OCI-LY7 (cell line): ENCODE results near the gene OSGIN1. TPM values are rescaled to one million over a fixed set of nuclear protein-coding genes. Genes with fewer than 3 reads are reported as not detected.

ENCODE experiments used
- BruUV-seq: library from RNA; stranded (reverse); fragments of 400-500 nt; replicated peaks from 2 replicates; lab custom pipeline; 2021; lab: Mats Ljungman, UMichigan
- CTCF ChIA-PET: fragments of 300-600 bp; sonication (Branson Sonifier 250); formaldehyde crosslinking; loops from one replicate; lab custom pipeline; 2022; ENCODE audit warnings: antibody characterized with exemption; ENCODE audit not compliant: unreplicated experiment; lab: Charles Lee
- POLR2A ChIA-PET: fragments of 300-600 bp; sonication (Branson Sonifier 250); formaldehyde crosslinking; loops from one replicate; lab custom pipeline; 2022; ENCODE audit warnings: antibody characterized with exemption; lab: Charles Lee
- DNase-seq: peaks from one replicate; pipeline ENCODE4 v3.0.0-alpha.2; 2015; ENCODE audit warnings: low spot score
- H2AFZ ChIP-seq: fragments of 200-600 bp; sonication (generic), shearing (Covaris generic); 2 replicates; pipeline ENCODE4 v1.6.1; 2014; ENCODE audit warnings: mild to moderate bottlenecking, antibody characterized with exemption, low read length, moderate library complexity
- H3K27ac ChIP-seq: fragments of 200-600 bp; sonication (generic); 2 replicates; pipeline ENCODE4 v1.5.1; 2014; ENCODE audit warnings: mixed run types, low read depth, mild to moderate bottlenecking, moderate library complexity, low read length, inconsistent platforms; ENCODE audit not compliant: poor library complexity, severe bottlenecking
- H3K36me3 ChIP-seq: fragments of 200-600 bp; sonication (generic); 2 replicates; pipeline ENCODE4 v1.6.1; 2014; ENCODE audit warnings: mild to moderate bottlenecking, antibody characterized with exemption, low read length, moderate library complexity, mixed read lengths; ENCODE audit not compliant: insufficient read depth
- H3K4me1 ChIP-seq: fragments of 200-600 bp; sonication (generic); 2 replicates; pipeline ENCODE4 v1.5.1; 2014; ENCODE audit warnings: mild to moderate bottlenecking, low read length; ENCODE audit not compliant: insufficient read depth, poor library complexity, severe bottlenecking
- H3K4me2 ChIP-seq: fragments of 200-600 bp; sonication (generic); 2 replicates; pipeline ENCODE4 v1.6.1; 2014; ENCODE audit warnings: mild to moderate bottlenecking, low read length
- H3K4me3 ChIP-seq: fragments of 200-600 bp; sonication (generic); 2 replicates; pipeline ENCODE4 v1.5.1; 2014; ENCODE audit warnings: mild to moderate bottlenecking, low read depth, low read length; ENCODE audit not compliant: poor library complexity, severe bottlenecking
- H3K79me2 ChIP-seq: fragments of 200-600 bp; sonication (generic); 2 replicates; pipeline ENCODE4 v1.6.1; 2016; ENCODE audit warnings: low read depth, mild to moderate bottlenecking, low read length, moderate library complexity, mixed read lengths; ENCODE audit not compliant: insufficient read depth
- H3K9me2 ChIP-seq: fragments of 200-600 bp; sonication (generic); 2 replicates; pipeline ENCODE4 v1.6.1; 2016; ENCODE audit warnings: mild to moderate bottlenecking, low read length, mixed read lengths; ENCODE audit not compliant: insufficient read depth
- H3K9me3 ChIP-seq: fragments of 200-600 bp; sonication (generic); 2 replicates; pipeline ENCODE4 v1.6.1; 2014; ENCODE audit warnings: mild to moderate bottlenecking, mixed run types, low read length, mixed read lengths
- H4K20me1 ChIP-seq: fragments of 200-600 bp; sonication (generic); 2 replicates; pipeline ENCODE4 v1.6.1; 2014; ENCODE audit warnings: mild to moderate bottlenecking, antibody characterized with exemption, low read length, moderate library complexity, mixed read lengths; ENCODE audit not compliant: insufficient read depth
- CTCF ChIP-seq: fragments of 200-600 bp; sonication (generic); conservative IDR thresholded peaks from 2 replicates; pipeline ENCODE4 v1.5.1; 2014; ENCODE audit warnings: mild to moderate bottlenecking, antibody characterized with exemption, low read length, moderate library complexity, mixed read lengths
- EZH2phosphoT487 ChIP-seq: fragments of 200-600 bp; sonication (generic); IDR thresholded peaks from 2 replicates; pipeline ENCODE4 v1.6.1; 2018; ENCODE audit warnings: low read depth, borderline replicate concordance, mild to moderate bottlenecking, mixed run types, antibody characterized with exemption, low read length, moderate library complexity, mixed read lengths
- intact Hi-C: fragments of 100-400 bp; cut with micrococcal nuclease; formaldehyde crosslinking; loops from one replicate; pipeline ENCODE4 v1.10.0; 2022; ENCODE audit not compliant: unreplicated experiment
- total RNA-seq, 2 experiments: library from RNA; depleted of rRNA in 1 of 2; stranded (reverse); fragments of >200 nt in 1 of 2; shearing (Covaris generic) in 1 of 2; gene quantifications; 2 replicates each; pipeline ENCODE4 v1.2.3, GENCODE V29; 2014 to 2022

Gene OSGIN1
- total RNA-seq, 2 experiments from 2014 or later: 0.28 to 1.0 TPM

GRCh38 chr16:83990492-83990891 lies 37.5 kb downstream of the OSGIN1 start:
- H3K9me3 ChIP-seq: no peaks in the 10 kb centered on the region
- H3K4me3 ChIP-seq: no peak overlapping the region
- no TSS peak for BruUV-seq
- no peak overlapping the region for H2AFZ ChIP-seq
- H3K4me2 ChIP-seq: no peak overlapping the region
- intact Hi-C loops: no loop called here
- TF ChIP-seq CTCF (no peak), EZH2phosphoT487 (no peak)
- H3K27ac ChIP-seq: no peak overlapping the region
- H3K9me2 ChIP-seq: no peaks in the 10 kb centered on the region
- H3K36me3 ChIP-seq: no peaks in the 10 kb centered on the region
- no peaks in the 10 kb centered on the region for H4K20me1 ChIP-seq
- CTCF ChIA-PET: no interaction called here
- H3K79me2 ChIP-seq: no peaks in the 10 kb centered on the region
- no peaks in the 10 kb centered on the region for H3K4me1 ChIP-seq
- no peak for DNase-seq
- POLR2A ChIA-PET: no interaction called here

DNA sequence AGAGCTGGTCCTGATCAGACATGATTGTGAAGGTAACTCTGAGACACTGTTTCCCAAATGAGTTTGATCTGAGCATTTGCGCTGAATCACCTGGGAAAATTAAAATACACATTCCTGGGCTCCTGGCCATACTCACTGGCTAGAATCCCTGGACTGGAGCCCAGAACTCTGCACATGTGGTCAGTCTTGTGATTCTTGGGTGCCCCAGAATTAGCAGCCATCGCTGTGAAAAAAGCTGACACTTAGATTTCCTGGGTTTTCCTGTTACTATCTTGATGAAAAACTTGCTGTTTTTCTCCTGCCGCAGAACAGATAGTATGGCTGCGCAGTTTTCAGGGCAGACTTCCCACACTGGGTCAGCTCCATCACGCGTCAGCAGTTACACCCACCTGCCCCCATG lies 39.6 kb downstream of the OSGIN1 start:
- H3K9me2 ChIP-seq: no peaks in the 10 kb centered on the region

DNA sequence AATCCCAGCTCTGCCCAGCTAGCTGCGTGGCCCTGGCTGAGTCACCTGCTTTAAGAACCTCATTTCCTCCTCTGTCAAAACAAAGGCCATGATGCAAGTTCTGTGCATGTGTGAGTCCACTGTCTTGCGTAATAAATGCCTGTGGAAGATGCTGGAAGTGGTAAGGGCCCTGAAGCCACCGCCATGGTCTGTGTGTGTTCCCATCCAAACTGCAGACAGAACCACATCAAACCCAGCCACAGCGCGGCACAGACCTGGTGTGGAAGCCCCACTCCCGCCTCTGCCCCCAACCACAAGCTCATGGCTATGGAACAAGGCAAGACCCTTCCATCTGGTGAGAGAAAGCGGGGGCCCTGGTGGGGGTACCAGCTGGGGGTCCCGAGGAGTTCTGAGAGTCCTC lies 41.0 kb downstream of the OSGIN1 start:
- intact Hi-C loops: no loop called here
- no peaks in the 10 kb centered on the region for H3K36me3 ChIP-seq
- H2AFZ ChIP-seq: no peak overlapping the region
- DNase-seq: no peak
- CTCF ChIA-PET: no interaction called here
- no peaks in the 10 kb centered on the region for H4K20me1 ChIP-seq
- no peak overlapping the region for H3K4me3 ChIP-seq
- H3K4me1 ChIP-seq: no peaks in the 10 kb centered on the region
- no peaks in the 10 kb centered on the region for H3K79me2 ChIP-seq
- no peak overlapping the region for H3K4me2 ChIP-seq
- BruUV-seq: no TSS peak
- H3K9me2 ChIP-seq: no peaks in the 10 kb centered on the region
- H3K9me3 ChIP-seq: no peaks in the 10 kb centered on the region
- no peak overlapping the region for H3K27ac ChIP-seq
- TF ChIP-seq EZH2phosphoT487: no peak
- TF ChIP-seq CTCF: no peak
- POLR2A ChIA-PET: no interaction called here

More for the DNA sequence above, 39.6 kb downstream of the OSGIN1 start:
- Histone ChIP-seq H4K20me1 (no peaks in the 10 kb centered on the region), H3K4me3 (no peak overlapping the region), H3K4me2 (no peak overlapping the region), H3K27ac (no peak overlapping the region), H3K4me1 (no peaks in the 10 kb centered on the region), H3K79me2 (no peaks in the 10 kb centered on the region), H3K36me3 (no peaks in the 10 kb centered on the region), H2AFZ (no peak overlapping the region), H3K9me3 (no peaks in the 10 kb centered on the region)
- DNase-seq: no peak
- intact Hi-C loops: no loop called here
- no TSS peak for BruUV-seq
- TF ChIP-seq CTCF (no peak), EZH2phosphoT487 (no peak)
- POLR2A ChIA-PET: no interaction called here
- CTCF ChIA-PET: no interaction called here
